GM23338 (cell line): ENCODE data around the gene ANKLE2. TPM values are rescaled to one million over a fixed set of nuclear protein-coding genes. Genes with fewer than 3 reads are reported as not detected.

Experiments
- ATAC-seq: fragments of 200-7000 bp; cut with Tn5 transposase; 3 replicates; pipeline ENCODE4 v1.9.1; 2020
- DNase-seq: peaks from one replicate; pipeline ENCODE4 v3.0.0-alpha.2; 2015; ENCODE audit warnings: low spot score
- H2AFZ ChIP-seq: fragments of 200-600 bp; sonication (generic); 2 replicates; pipeline ENCODE4 v1.8.0; 2016; ENCODE audit warnings: antibody characterized with exemption, mild to moderate bottlenecking, moderate library complexity
- H3F3A ChIP-seq: fragments of 200-600 bp; sonication (generic); replicated peaks from 2 replicates; pipeline ENCODE4 v1.8.0; 2017; ENCODE audit warnings: antibody characterized with exemption, mixed run types, low read depth
- H3K27ac ChIP-seq: fragments of 200-600 bp; sonication (generic); 2 replicates; pipeline ENCODE4 v1.6.1; 2016; ENCODE audit warnings: low read depth
- H3K27me3 ChIP-seq: fragments of 200-600 bp; sonication (generic); 2 replicates; pipeline ENCODE4 v1.8.0; 2016; ENCODE audit warnings: mild to moderate bottlenecking, mixed run types, moderate library complexity; ENCODE audit not compliant: insufficient read depth
- H3K36me3 ChIP-seq: fragments of 200-600 bp; sonication (generic); 2 replicates; pipeline ENCODE4 v1.8.0; 2016; ENCODE audit warnings: mild to moderate bottlenecking; ENCODE audit not compliant: insufficient read depth
- H3K4me1 ChIP-seq: fragments of 200-600 bp; sonication (generic); 2 replicates; pipeline ENCODE4 v1.8.0; 2016; ENCODE audit warnings: mild to moderate bottlenecking, moderate library complexity; ENCODE audit not compliant: insufficient read depth
- H3K4me2 ChIP-seq: fragments of 200-600 bp; sonication (generic); 2 replicates; pipeline ENCODE4 v1.7.1; 2017; ENCODE audit warnings: mixed run types
- H3K4me3 ChIP-seq: fragments of 200-600 bp; sonication (generic); 2 replicates; pipeline ENCODE4 v1.6.1; 2016; ENCODE audit warnings: mixed run types
- H3K79me2 ChIP-seq: fragments of 200-600 bp; sonication (generic); replicated peaks from 2 replicates; pipeline ENCODE4 v1.8.0; 2017; ENCODE audit warnings: mild to moderate bottlenecking; ENCODE audit not compliant: insufficient read depth
- H3K9me2 ChIP-seq: fragments of 200-600 bp; sonication (generic); 2 replicates; pipeline ENCODE4 v1.8.0; 2017; ENCODE audit not compliant: insufficient read depth
- H4K20me1 ChIP-seq: fragments of 200-600 bp; sonication (generic); replicated peaks from 2 replicates; pipeline ENCODE4 v1.8.0; 2017; ENCODE audit warnings: mild to moderate bottlenecking; ENCODE audit not compliant: insufficient read depth
- H3K27ac Mint-ChIP-seq: 2 replicates; pipeline ENCODE4 v1.8.0; 2020; ENCODE audit warnings: inconsistent platforms, mild to moderate bottlenecking, moderate library complexity, mixed read lengths
- H3K27me3 Mint-ChIP-seq: 3 replicates; pipeline ENCODE4 v1.8.0; 2022; ENCODE audit warnings: low read depth, mild to moderate bottlenecking, moderate library complexity, mixed read lengths, inconsistent platforms; ENCODE audit not compliant: insufficient read depth, poor library complexity
- H3K36me3 Mint-ChIP-seq: 3 replicates; pipeline ENCODE4 v1.8.0; 2021; ENCODE audit warnings: low read depth, mild to moderate bottlenecking, inconsistent platforms, moderate library complexity, mixed read lengths
- H3K4me1 Mint-ChIP-seq: 3 replicates; pipeline ENCODE4 v1.8.0; 2020; ENCODE audit warnings: mild to moderate bottlenecking, inconsistent platforms, mixed read lengths
- H3K4me3 Mint-ChIP-seq: 3 replicates; pipeline ENCODE4 v1.8.0; 2021; ENCODE audit warnings: moderate library complexity, mild to moderate bottlenecking, inconsistent platforms, mixed read lengths
- H3K9me3 Mint-ChIP-seq: 3 replicates; pipeline ENCODE4 v1.8.0; 2020; ENCODE audit warnings: moderate library complexity, mild to moderate bottlenecking, inconsistent platforms, mixed read lengths
- CREB1 ChIP-seq: fragments of 250-450 bp; sonication (Bioruptor Pico); IDR thresholded peaks from 2 replicates; pipeline ENCODE4 v1.5.0; 2020; ENCODE audit warnings: low read depth, mild to moderate bottlenecking, moderate library complexity
- ETS1 ChIP-seq: IDR thresholded peaks from 2 replicates; pipeline ENCODE4 v1.6.1; 2016; ENCODE audit warnings: antibody characterized with exemption
- EZH2 ChIP-seq: fragments of 200-600 bp; sonication (generic); IDR thresholded peaks from one replicate; pipeline ENCODE4 v1.8.0; 2017; ENCODE audit warnings: antibody characterized with exemption, mild to moderate bottlenecking, low read depth; ENCODE audit not compliant: unreplicated experiment
- EZH2phosphoT487 ChIP-seq: fragments of 200-600 bp; sonication (generic); IDR thresholded peaks from one replicate; pipeline ENCODE4 v1.8.1; 2018; ENCODE audit warnings: antibody characterized with exemption; ENCODE audit not compliant: unreplicated experiment
- JUNB ChIP-seq: IDR thresholded peaks from one replicate; pipeline ENCODE4 v1.6.1; 2016; ENCODE audit warnings: antibody characterized with exemption; ENCODE audit not compliant: unreplicated experiment
- NANOG ChIP-seq: IDR thresholded peaks from 2 replicates; pipeline ENCODE4 v1.6.1; 2016; ENCODE audit warnings: antibody characterized with exemption, borderline replicate concordance
- POLR2AphosphoS5 ChIP-seq: IDR thresholded peaks from 2 replicates; pipeline ENCODE4 v1.6.1; 2016; ENCODE audit warnings: antibody characterized with exemption, low read depth
- REST ChIP-seq: IDR thresholded peaks from one replicate; pipeline ENCODE4 v1.6.1; 2018; ENCODE audit warnings: antibody characterized with exemption; ENCODE audit not compliant: unreplicated experiment
- STAT1 ChIP-seq: IDR thresholded peaks from one replicate; pipeline ENCODE4 v1.6.1; 2016; ENCODE audit warnings: antibody characterized with exemption; ENCODE audit not compliant: unreplicated experiment
- ZNF114 ChIP-seq: fragments of 250-450 bp; sonication (Bioruptor Pico); IDR thresholded peaks from 2 replicates; pipeline ENCODE4 v1.5.0; 2020; ENCODE audit warnings: mild to moderate bottlenecking, moderate library complexity
- ZNF331 ChIP-seq: fragments of 250-450 bp; sonication (Bioruptor Pico); IDR thresholded peaks from 2 replicates; pipeline ENCODE4 v1.5.0; 2020; ENCODE audit warnings: low read depth, mild to moderate bottlenecking, moderate library complexity
- polyA plus RNA-seq: library from polyadenylated mRNA; unstranded; fragments of >200 nt; fragmentation: Nextera tagmentation; extraction: Ambion mirVana; gene quantifications from 2 replicates; pipeline ENCODE4 v1.2.1, GENCODE V29; 2016
- total RNA-seq: library from RNA; depleted of rRNA; stranded (reverse); fragments of >200 nt; shearing (Covaris generic); gene quantifications from 2 replicates; pipeline ENCODE4 v1.2.3, GENCODE V29; 2014
- TF ChIP-seq, protein P1 (sequence below), 2 experiments: fragments of 200-600 bp in 1 of 2; sonication (generic) in 1 of 2; conservative IDR thresholded peaks; 2 replicates each; pipeline versions ENCODE4 v1.5.1 to v1.6.1; 2016 to 2017; ENCODE audit warnings: antibody characterized with exemption in 2 of 2, low read depth in 2 of 2, mild to moderate bottlenecking in 2 of 2, moderate library complexity in 1 of 2
- TF ChIP-seq, protein P2 (sequence below): fragments of 250-450 bp; sonication (Bioruptor Pico); IDR thresholded peaks from 2 replicates; pipeline ENCODE4 v1.5.0; 2020; ENCODE audit warnings: mild to moderate bottlenecking, moderate library complexity

Gene ANKLE2
- total and polyA plus RNA-seq, 2 experiments from 2014 or later = 27.2 to 63.7 TPM

GRCh38 chr12:132795847-132796246, 34.2 kb upstream of the ANKLE2 start:
- Mint-ChIP-seq H3K4me3 (no peak overlapping the region), H3K4me1 (no peaks in the 10 kb centered on the region), H3K27me3 (peaks cover 6% of the 10 kb centered on the region), H3K36me3 (peaks cover 63% of the 10 kb centered on the region), H3K9me3 (0 out of 3 replicates have a peak, but pooled peaks cover 3% of the 10 kb centered on the region), H3K27ac (no peak overlapping the region)
- H3K4me2 ChIP-seq = no peak overlapping the region
- TF ChIP-seq ZNF114 (CRISPR knock-in tag) (no peak), EZH2 (no peak), POLR2AphosphoS5 (no peak), STAT1 (no peak), EZH2phosphoT487 (no peak), REST (no peak), NANOG (no peak), JUNB (no peak), CREB1 (CRISPR knock-in tag) (no peak), ZNF331 (CRISPR knock-in tag) (no peak), ETS1 (no peak)
- TF ChIP-seq, protein P1, sequence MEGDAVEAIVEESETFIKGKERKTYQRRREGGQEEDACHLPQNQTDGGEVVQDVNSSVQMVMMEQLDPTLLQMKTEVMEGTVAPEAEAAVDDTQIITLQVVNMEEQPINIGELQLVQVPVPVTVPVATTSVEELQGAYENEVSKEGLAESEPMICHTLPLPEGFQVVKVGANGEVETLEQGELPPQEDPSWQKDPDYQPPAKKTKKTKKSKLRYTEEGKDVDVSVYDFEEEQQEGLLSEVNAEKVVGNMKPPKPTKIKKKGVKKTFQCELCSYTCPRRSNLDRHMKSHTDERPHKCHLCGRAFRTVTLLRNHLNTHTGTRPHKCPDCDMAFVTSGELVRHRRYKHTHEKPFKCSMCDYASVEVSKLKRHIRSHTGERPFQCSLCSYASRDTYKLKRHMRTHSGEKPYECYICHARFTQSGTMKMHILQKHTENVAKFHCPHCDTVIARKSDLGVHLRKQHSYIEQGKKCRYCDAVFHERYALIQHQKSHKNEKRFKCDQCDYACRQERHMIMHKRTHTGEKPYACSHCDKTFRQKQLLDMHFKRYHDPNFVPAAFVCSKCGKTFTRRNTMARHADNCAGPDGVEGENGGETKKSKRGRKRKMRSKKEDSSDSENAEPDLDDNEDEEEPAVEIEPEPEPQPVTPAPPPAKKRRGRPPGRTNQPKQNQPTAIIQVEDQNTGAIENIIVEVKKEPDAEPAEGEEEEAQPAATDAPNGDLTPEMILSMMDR (conservative IDR thresholded peaks at IDR 0.05; ENCODE audit: low read depth in 2 of 2) = no peak
- TF ChIP-seq, protein P2, sequence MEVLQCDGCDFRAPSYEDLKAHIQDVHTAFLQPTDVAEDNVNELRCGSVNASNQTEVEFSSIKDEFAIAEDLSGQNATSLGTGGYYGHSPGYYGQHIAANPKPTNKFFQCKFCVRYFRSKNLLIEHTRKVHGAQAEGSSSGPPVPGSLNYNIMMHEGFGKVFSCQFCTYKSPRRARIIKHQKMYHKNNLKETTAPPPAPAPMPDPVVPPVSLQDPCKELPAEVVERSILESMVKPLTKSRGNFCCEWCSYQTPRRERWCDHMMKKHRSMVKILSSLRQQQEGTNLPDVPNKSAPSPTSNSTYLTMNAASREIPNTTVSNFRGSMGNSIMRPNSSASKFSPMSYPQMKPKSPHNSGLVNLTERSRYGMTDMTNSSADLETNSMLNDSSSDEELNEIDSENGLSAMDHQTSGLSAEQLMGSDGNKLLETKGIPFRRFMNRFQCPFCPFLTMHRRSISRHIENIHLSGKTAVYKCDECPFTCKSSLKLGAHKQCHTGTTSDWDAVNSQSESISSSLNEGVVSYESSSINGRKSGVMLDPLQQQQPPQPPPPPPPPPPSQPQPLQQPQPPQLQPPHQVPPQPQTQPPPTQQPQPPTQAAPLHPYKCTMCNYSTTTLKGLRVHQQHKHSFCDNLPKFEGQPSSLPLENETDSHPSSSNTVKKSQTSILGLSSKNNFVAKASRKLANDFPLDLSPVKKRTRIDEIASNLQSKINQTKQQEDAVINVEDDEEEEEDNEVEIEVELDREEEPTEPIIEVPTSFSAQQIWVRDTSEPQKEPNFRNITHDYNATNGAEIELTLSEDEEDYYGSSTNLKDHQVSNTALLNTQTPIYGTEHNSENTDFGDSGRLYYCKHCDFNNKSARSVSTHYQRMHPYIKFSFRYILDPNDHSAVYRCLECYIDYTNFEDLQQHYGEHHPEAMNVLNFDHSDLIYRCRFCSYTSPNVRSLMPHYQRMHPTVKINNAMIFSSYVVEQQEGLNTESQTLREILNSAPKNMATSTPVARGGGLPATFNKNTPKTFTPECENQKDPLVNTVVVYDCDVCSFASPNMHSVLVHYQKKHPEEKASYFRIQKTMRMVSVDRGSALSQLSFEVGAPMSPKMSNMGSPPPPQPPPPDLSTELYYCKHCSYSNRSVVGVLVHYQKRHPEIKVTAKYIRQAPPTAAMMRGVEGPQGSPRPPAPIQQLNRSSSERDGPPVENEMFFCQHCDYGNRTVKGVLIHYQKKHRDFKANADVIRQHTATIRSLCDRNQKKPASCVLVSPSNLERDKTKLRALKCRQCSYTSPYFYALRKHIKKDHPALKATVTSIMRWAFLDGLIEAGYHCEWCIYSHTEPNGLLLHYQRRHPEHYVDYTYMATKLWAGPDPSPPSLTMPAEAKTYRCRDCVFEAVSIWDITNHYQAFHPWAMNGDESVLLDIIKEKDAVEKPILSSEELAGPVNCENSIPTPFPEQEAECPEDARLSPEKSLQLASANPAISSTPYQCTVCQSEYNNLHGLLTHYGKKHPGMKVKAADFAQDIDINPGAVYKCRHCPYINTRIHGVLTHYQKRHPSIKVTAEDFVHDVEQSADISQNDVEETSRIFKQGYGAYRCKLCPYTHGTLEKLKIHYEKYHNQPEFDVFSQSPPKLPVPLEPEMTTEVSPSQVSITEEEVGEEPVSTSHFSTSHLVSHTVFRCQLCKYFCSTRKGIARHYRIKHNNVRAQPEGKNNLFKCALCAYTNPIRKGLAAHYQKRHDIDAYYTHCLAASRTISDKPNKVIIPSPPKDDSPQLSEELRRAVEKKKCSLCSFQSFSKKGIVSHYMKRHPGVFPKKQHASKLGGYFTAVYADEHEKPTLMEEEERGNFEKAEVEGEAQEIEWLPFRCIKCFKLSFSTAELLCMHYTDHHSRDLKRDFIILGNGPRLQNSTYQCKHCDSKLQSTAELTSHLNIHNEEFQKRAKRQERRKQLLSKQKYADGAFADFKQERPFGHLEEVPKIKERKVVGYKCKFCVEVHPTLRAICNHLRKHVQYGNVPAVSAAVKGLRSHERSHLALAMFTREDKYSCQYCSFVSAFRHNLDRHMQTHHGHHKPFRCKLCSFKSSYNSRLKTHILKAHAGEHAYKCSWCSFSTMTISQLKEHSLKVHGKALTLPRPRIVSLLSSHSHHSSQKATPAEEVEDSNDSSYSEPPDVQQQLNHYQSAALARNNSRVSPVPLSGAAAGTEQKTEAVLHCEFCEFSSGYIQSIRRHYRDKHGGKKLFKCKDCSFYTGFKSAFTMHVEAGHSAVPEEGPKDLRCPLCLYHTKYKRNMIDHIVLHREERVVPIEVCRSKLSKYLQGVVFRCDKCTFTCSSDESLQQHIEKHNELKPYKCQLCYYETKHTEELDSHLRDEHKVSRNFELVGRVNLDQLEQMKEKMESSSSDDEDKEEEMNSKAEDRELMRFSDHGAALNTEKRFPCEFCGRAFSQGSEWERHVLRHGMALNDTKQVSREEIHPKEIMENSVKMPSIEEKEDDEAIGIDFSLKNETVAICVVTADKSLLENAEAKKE (CRISPR knock-in tag) = no peak
- H3K4me3 ChIP-seq = no peak overlapping the region
- no peaks in the 10 kb centered on the region for H3K79me2 ChIP-seq
- H3K27me3 ChIP-seq = no peaks in the 10 kb centered on the region
- H4K20me1 ChIP-seq = peaks cover 2% of the 10 kb centered on the region
- 0 out of 2 replicates have a peak, but pooled peaks cover 5% of the 10 kb centered on the region for H3K36me3 ChIP-seq
- H3F3A ChIP-seq = no peaks in the 10 kb centered on the region
- H3K27ac ChIP-seq = no peak overlapping the region
- H3K4me1 ChIP-seq = no peaks in the 10 kb centered on the region
- no peak overlapping the region for H2AFZ ChIP-seq
- ATAC-seq (no peak), DNase-seq (no peak)
- H3K9me2 ChIP-seq = no peaks in the 10 kb centered on the region
